MV-4-11 (cell line): Measurements from ENCODE around the gene TRIM15.
"Not testable (repeated sequence)": the region's sequence is repeated elsewhere in the genome, so short reads cannot be mapped to it uniquely, and the experiment has no call there.

Source experiments
- DNase-seq: peaks from one replicate; lab custom pipeline; 2025; lab: John Stamatoyannopoulos, UW

The TRIM15 gene

GRCh38 chr6:30163090-30163917 is at the start of gene TRIM15:
Gene TRIM15, plus strand, starts transcription at chr6:30163546. Its CDS starts 139 bp downstream, at chr6:30163685.
- no peak for DNase-seq

GRCh38 chr6:30113841-30114240 is 49.5 kb upstream of the TRIM15 start:
- DNase-seq = no peak

- no peak for DNase-seq
Observed at GRCh38 chr6:30116724-30117123, 46.6 kb upstream of the TRIM15 start.

- DNase-seq = not testable (repeated sequence)
Observed at GRCh38 chr6:30118691-30119090, 44.7 kb upstream of the TRIM15 start.

GRCh38 chr6:30121446-30122366 is 41.6 kb upstream of the TRIM15 start:
- no peak for DNase-seq

- peak; percentile 71 for DNase-seq
Observed at GRCh38 chr6:30122515-30122914, 40.8 kb upstream of the TRIM15 start.

GRCh38 chr6:30127238-30128093 is 35.9 kb upstream of the TRIM15 start:
- DNase-seq = no peak

- no peak for DNase-seq
Observed at GRCh38 chr6:30129265-30130178, 33.8 kb upstream of the TRIM15 start.

GRCh38 chr6:30130179-30130679 is 33.1 kb upstream of the TRIM15 start:
- DNase-seq = no peak

GRCh38 chr6:30130887-30131862 is 32.2 kb upstream of the TRIM15 start:
- peak; percentile 77 for DNase-seq

- no peak for DNase-seq
Observed at GRCh38 chr6:30131947-30132497, 31.3 kb upstream of the TRIM15 start.

GRCh38 chr6:30135147-30135546 is 28.2 kb upstream of the TRIM15 start:
- no peak for DNase-seq

GRCh38 chr6:30135757-30136156 is 27.6 kb upstream of the TRIM15 start, which contains the start of gene TRIM40:
Gene TRIM40, plus strand, starts transcription at chr6:30136140. Its CDS starts 897 bp downstream, at chr6:30137037.
- DNase-seq = no peak

- peak; percentile 44 for DNase-seq
Observed at GRCh38 chr6:30136570-30137286, 26.6 kb upstream of the TRIM15 start.

- DNase-seq = not testable (repeated sequence)
Observed at GRCh38 chr6:30140240-30140639, 23.1 kb upstream of the TRIM15 start.

GRCh38 chr6:30142665-30143064 is 20.7 kb upstream of the TRIM15 start:
- no peak for DNase-seq

GRCh38 chr6:30143780-30144179 is 19.6 kb upstream of the TRIM15 start:
- DNase-seq = no peak

- no peak for DNase-seq
Observed at GRCh38 chr6:30144811-30145210, 18.5 kb upstream of the TRIM15 start.
